Muscle layer of duodenum (tissue), 2 donors: Measurements from ENCODE around the gene FBXO15.

Source experiments
- H3K27ac ChIP-seq: one replicate; pipeline ENCODE4 v1.7.0; 2013; ENCODE audit warnings: mild to moderate bottlenecking, low read length
- H3K27me3 ChIP-seq: one replicate; pipeline ENCODE4 v1.7.0; 2013; ENCODE audit warnings: low read depth, mild to moderate bottlenecking, control low read depth, low read length
- H3K36me3 ChIP-seq, 2 donors: one replicate each; pipeline ENCODE4 v1.7.0; 2013; ENCODE audit warnings: low read length in 2 of 2, control low read depth in 1 of 2, mild to moderate bottlenecking in 1 of 2; ENCODE audit not compliant: insufficient read depth in 2 of 2, control insufficient read depth in 1 of 2
- H3K4me1 ChIP-seq, 2 donors: one replicate each; pipeline ENCODE4 v1.7.0; 2013; ENCODE audit warnings: low read length in 2 of 2, mild to moderate bottlenecking in 2 of 2, control low read depth in 1 of 2, moderate library complexity in 1 of 2; ENCODE audit not compliant: insufficient read depth in 2 of 2, control insufficient read depth in 1 of 2
- H3K4me3 ChIP-seq, 2 donors: one replicate each; pipeline ENCODE4 v1.7.0; 2013; ENCODE audit warnings: low read length in 2 of 2, low read depth in 1 of 2, mild to moderate bottlenecking in 1 of 2
- H3K9me3 ChIP-seq, 2 donors: one replicate each; pipeline ENCODE4 v1.7.0; 2013; ENCODE audit warnings: low read length in 2 of 2, control low read depth in 1 of 2, mild to moderate bottlenecking in 1 of 2; ENCODE audit not compliant: control insufficient read depth in 1 of 2
- donor health status: healthy.

FBXO15 gene

DNA sequence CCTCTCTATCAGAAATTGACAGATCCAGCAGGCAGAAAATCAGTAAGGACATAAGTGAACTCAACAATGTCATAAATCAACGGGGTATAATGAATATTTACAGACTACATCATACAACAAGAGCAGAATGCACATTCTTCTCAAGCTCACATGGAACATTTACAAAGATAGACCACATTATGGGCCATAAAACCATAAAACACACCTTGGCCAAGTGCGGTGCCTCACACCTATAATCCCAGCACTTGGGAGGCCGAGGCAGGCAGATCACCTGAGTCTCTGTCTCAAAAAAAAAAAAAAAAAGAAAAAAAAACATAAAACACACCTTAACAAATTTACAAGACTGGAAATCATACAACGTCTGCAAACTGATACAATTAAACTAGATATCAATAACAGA lies 36.7 kb downstream of the FBXO15 start:
- H3K27me3 ChIP-seq: no peaks in the 10 kb centered on the region
- peaks cover 0 to 13% of the 10 kb centered on the region in 2 donors for H3K9me3 ChIP-seq
- no peaks in the 10 kb centered on the region for H3K36me3 ChIP-seq
- H3K4me3 ChIP-seq: no peak overlapping the region
- no peaks in the 10 kb centered on the region for H3K4me1 ChIP-seq
- H3K27ac ChIP-seq: no peak overlapping the region

DNA sequence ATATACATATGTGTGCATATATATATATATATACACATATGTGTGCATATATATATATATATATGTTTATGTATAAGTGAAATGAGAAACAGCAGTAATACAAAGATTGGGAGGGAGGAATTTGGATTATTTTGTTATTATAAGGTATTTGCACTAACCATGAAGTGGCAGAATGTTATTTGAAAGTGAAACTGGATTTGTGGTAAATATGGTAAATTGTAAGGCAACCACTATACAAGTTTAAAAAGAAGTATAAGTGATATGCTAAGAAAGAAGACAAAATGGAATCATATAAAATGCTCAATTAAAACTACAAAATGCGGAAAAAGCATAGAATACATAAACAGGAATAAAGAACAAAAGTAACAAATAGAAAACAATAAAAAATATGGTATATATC lies 37.5 kb downstream of the FBXO15 start:
- Histone ChIP-seq H3K36me3 (no peaks in the 10 kb centered on the region), H3K27ac (no peak overlapping the region), H3K4me3 (no peak overlapping the region)

DNA sequence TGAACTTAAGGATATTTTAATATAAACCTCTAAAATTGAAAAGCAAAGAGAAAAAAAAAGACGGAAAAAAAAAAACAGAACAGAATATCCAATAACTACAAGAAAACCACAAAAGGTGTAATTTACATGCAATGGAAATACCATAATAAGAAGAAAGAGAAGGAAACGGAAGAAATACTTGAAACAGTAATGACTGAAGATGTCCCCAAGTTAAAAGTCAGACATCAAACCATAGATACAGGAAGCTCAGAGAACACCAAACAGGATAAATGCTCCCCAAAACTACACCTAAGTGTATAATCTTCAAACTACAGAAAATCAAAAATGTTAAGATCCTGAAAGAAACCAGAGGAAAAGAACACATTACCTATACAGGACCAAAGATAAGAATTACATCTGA lies 39.2 kb downstream of the FBXO15 start:
- no peaks in the 10 kb centered on the region for H3K4me1 ChIP-seq
- no peak overlapping the region for H3K27ac ChIP-seq
- no peaks in the 10 kb centered on the region for H3K27me3 ChIP-seq
- no peaks in the 10 kb centered on the region for H3K36me3 ChIP-seq
- peaks cover 0 to 16% of the 10 kb centered on the region in 2 donors for H3K9me3 ChIP-seq
- no peak overlapping the region for H3K4me3 ChIP-seq

More for the DNA sequence above, 37.5 kb downstream of the FBXO15 start:
- Histone ChIP-seq H3K4me1 (no peaks in the 10 kb centered on the region), H3K9me3 (peaks cover 0 to 13% of the 10 kb centered on the region in 2 donors), H3K27me3 (no peaks in the 10 kb centered on the region)

DNA sequence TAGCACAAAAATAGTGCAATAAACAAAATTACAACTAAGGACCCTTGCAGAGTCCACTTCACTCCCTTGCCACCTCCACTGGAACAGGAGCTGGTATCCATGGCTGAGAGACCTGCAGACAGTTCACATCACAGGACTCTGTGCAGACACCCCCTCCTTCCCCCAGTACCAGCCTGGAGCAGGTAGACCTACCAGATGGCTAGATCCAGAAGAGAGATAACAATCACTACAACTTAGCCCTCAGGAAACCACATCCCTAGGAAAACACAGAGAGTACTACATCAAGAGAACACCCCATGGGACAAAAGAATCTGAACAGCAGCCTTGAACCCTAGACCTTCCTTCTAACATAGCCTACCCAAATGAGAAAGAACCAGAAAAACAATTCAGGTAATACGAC lies 49.8 kb downstream of the FBXO15 start:
- Histone ChIP-seq H3K9me3 (peaks cover 0 to 5% of the 10 kb centered on the region in 2 donors), H3K4me1 (no peaks in the 10 kb centered on the region), H3K27me3 (no peaks in the 10 kb centered on the region), H3K4me3 (no peak overlapping the region), H3K27ac (no peak overlapping the region), H3K36me3 (no peaks in the 10 kb centered on the region)

DNA sequence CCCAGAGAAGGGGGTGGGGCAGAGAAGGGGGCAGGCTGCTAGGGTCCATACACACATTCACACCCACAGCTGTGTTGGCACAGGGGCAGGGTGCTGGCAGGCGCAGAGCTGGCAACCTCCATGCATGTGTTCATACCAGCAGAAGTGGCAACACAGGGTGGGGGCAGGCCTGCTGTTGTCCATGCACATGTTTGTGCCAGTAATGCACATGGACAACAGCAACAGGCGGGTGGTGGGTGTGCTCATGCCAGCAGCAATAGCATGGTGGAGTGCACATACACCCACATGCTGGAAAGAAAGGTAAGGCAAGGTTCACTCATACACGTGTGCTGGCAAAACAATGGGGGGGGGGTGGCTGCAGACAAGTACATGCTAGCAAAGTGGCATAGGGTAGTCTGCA lies 54.7 kb downstream of the FBXO15 start:
- H3K4me1 ChIP-seq: no peaks in the 10 kb centered on the region
- H3K27me3 ChIP-seq: no peaks in the 10 kb centered on the region
- H3K27ac ChIP-seq: no peak overlapping the region
- no peaks in the 10 kb centered on the region for H3K9me3 ChIP-seq
- no peaks in the 10 kb centered on the region for H3K36me3 ChIP-seq
- H3K4me3 ChIP-seq: no peak overlapping the region

DNA sequence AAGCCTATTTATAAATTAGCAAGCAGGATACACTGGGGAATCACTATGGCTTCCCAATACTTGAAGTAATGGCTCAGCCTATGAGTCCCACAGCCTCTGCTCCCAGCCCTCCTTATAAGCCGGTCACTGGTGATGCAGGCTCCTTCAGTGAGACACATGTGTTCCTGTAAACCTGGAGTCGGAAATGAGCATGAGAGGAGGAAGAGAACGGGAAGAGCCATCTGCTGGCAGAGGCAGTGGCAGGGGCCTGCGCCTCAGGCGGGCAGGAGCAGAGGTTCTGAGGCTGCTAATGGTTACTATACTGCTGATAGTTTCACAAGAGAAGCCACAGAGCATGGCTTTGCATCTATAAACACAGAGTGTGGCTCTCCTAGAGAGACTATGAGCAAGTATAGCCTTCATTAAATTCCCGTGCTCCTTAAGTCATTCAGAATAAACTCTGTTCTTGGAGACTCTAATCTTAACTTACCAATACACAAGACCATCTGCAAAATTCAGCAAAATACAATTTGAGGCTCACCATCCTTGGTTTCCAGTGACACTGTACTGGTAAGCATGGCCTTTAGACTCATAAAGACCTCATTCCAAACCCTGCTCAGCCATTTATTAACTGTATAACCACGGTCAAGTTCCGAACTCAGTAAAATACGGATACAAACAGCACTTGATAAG lies 63.3 kb downstream of the FBXO15 start:
- H3K9me3 ChIP-seq: no peaks in the 10 kb centered on the region
- no peak overlapping the region for H3K27ac ChIP-seq
- no peaks in the 10 kb centered on the region for H3K27me3 ChIP-seq
- H3K36me3 ChIP-seq: no peaks in the 10 kb centered on the region
- H3K4me1 ChIP-seq: no peaks in the 10 kb centered on the region
- no peak overlapping the region for H3K4me3 ChIP-seq

DNA sequence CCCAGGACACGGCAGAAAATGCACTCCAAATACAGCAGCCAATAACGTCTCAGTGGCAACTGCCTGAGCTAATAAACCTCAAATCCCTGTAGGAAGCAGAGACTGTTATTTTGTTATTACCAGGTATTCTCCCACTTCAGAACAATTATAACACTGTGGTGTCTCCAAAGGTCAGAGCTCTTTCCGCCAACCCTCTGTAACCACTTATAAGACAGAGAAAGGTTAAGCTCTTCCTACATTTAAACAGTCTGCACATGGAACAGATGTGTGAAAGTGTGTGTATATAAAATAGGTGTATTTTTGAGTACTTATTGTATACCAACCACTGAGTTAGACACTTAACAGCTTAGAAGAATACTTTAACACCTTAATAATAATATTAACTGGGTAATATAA lies 64.1 kb downstream of the FBXO15 start:
- no peak overlapping the region for H3K4me3 ChIP-seq
- no peaks in the 10 kb centered on the region for H3K4me1 ChIP-seq
- H3K36me3 ChIP-seq: no peaks in the 10 kb centered on the region
- H3K27me3 ChIP-seq: no peaks in the 10 kb centered on the region
- H3K9me3 ChIP-seq: no peaks in the 10 kb centered on the region
- H3K27ac ChIP-seq: no peak overlapping the region

DNA sequence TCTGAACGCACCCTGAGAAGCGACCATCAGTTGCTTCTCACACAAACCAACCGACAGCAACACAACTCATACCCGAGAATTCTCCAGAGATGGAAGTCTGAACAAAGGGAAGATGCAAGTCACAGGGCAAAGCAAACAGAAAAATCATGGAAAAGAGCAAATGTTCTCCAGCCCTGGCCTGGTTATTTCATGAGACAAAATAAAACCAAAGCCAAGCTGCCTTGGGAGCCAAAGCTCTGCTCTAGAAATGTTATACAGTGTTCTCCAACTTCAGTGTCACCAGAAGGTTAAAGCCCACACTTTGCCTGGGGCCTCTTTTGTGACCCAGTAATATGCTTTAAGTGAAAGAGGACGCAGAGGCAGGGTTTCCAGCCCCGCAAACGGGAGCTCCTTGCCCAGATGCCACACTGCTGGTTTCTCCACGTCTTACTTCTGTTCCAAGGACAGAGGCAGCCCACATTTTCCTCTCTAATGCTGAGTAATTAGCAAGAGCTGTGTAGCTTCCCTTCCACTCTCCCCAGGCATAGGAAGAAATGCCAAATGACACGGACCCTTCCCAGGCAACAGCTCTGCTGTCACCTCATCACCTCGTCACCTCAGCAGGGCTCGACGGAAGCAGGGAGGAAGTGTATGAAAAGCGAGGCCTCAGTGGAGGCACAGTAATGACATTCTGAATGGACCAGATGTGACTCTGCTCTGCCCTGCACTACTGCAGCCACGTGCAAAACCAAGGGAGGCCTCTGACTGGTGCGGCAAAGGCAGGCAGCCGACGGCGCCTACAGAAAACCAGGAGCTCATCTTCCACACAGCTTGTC lies 64.7 kb downstream of the FBXO15 start:
- H3K27me3 ChIP-seq: no peaks in the 10 kb centered on the region
- no peak overlapping the region for H3K4me3 ChIP-seq
- H3K36me3 ChIP-seq: no peaks in the 10 kb centered on the region
- no peak overlapping the region for H3K27ac ChIP-seq
- H3K4me1 ChIP-seq: no peaks in the 10 kb centered on the region
- no peaks in the 10 kb centered on the region for H3K9me3 ChIP-seq

DNA sequence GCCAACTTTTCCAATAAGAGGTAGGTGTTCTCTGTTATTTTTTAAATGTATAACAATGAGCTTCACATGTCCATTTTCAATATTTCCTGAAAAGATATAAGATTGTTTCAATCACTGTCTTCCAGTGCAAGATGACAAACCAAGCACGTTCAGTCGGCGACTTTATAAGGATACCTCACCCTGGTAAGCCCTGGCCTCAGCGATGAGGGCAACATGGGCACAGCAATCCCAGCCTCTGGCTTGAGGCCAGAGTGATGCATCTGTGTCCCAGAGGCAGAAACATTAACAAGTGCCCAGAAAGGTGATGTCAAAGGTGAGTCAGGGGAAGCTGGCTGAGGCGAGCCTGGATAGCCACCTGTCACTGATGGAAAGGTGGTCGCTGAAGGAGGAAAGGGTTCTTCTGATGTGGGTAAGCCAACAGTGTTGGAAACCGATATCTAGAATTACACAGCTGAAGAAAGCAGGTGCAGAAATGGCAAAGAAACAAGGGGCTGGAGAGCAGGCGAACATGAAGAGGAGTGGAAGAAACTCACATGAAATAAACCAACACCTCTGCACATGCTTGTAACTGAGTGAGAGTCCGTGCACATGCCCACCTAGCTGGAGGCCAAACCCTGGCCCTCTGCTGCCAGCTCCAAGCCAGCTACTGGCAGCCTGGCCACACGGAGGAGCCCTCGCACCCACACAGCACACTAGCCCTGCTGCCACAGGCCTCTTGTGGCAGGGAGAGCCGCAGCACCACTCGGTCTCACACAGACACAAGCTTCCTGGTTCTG lies 65.5 kb downstream of the FBXO15 start:
- no peaks in the 10 kb centered on the region for H3K4me1 ChIP-seq
- H3K4me3 ChIP-seq: no peak overlapping the region
- no peak overlapping the region for H3K27ac ChIP-seq
- H3K36me3 ChIP-seq: no peaks in the 10 kb centered on the region
- H3K9me3 ChIP-seq: no peaks in the 10 kb centered on the region
- H3K27me3 ChIP-seq: no peaks in the 10 kb centered on the region

DNA sequence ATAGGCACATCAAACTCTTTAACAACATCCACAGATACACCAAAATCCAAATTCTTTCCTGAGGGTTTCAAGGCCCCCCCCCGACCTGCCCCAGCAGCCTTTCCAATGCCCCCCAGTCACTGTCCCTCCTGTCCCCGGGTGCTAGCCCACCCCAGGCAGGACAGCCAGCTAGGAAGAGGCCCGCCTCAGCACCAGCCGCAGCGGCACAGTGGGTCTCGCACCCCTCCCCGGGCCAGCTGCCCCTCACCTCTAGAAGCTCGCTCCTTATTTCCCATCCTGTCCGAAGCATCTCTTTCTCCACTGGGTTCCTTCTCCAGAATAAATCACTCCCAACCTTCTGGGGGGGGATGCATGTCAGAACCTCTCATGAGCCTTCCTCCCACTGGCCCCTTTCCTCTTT lies 69.4 kb downstream of the FBXO15 start:
- H3K27ac ChIP-seq: no peak overlapping the region
- no peaks in the 10 kb centered on the region for H3K4me1 ChIP-seq
- no peaks in the 10 kb centered on the region for H3K36me3 ChIP-seq
- H3K9me3 ChIP-seq: no peaks in the 10 kb centered on the region
- no peaks in the 10 kb centered on the region for H3K27me3 ChIP-seq
- no peak overlapping the region for H3K4me3 ChIP-seq
